ENCODE data around the gene TINCR. TPM values are rescaled to one million over a fixed set of nuclear protein-coding genes. Genes with fewer than 3 reads are reported as not detected.
"Not testable (repeated sequence)": the region's sequence is repeated elsewhere in the genome, so short reads cannot be mapped to it uniquely, and the experiment has no call there.

Gene TINCR
- total RNA-seq, result 3.7 TPM

DNA sequence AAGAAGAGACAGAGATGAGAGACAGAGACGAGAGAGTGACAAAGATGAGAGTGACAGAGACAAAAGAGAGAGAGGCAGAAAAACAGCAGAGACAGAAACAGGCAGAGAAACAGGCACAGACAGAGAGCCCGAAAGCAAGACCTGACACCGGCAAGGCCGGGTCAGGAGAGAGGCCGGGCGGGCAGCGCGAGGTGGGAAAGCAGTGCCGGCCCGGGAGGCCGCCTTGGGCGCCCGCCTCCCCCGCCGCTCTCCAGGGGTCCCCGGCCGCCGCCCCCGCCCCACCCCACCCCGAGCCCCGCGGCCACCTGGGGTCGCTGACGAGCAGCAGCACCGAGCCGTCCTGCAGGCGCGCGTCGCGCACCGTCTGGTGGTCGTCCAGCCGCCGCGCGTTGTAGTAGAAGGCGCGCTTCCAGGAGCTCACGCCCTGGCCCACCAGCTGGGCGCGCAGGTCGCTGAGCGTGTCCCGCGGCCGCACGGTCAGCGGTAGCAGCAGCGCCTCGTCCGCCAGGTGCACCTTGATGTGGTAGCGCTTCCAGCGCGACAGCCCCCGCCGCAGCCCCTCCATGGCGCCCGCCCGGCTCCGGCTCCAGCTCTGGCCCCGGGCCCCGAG is at the start of gene TINCR:
Gene TINCR, minus strand, starts transcription at position 594 of the 610 bp plus-strand sequence.
- no peak for DNase-seq (ENCODE audit: low spot score)
- intact Hi-C loops (cut with DNase I), result no loop called here
- no peak for ATAC-seq

DNA sequence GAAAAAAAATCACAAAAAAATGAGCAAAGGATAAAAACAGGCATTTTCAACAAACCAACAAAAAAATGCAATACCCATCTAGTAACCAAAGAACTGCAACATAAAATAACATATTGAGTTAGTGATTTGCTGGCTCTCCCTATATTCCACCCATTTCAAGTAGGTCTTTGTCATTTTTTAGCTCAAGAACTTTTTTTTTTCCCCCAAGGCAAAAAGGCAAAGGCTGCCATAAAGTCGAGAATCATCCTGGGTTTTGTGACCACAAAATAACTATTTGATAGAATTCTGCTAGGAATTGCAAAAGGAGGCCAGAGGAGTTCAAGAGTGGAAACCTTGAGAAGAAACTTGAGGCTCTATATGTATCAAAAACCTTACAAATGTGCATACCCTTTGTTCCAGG is 49.3 kb upstream of the TINCR start:
- DNase-seq (ENCODE audit: low spot score) (no peak), ATAC-seq (no peak)
- intact Hi-C loops (cut with DNase I), result no loop called here

DNA sequence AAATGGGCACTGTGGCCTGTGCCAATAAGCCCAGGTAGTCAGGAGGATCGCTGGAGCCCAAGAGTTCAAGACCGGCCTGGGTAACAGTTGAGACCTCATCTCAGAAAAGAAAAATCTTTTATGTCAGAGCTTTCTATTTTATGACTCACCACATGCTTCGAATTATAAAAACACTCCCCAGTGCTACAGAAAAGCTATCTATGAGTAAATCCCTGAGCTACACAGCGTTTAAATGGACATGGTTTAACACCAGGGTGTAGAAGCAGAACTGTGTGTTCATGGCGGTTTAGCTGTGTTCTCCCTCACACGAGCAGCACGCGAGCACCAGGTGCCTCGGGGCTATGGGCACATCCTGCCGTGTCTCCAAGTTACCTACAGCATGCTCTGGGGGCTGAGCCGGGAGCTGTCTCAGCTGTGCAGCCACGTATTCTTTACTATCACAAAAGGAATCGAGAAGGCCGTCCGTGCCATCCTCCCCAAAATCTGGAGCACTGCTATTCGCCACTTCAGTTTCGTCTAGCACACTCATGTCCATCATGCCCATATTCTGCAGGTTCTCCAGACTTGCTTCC is 48.1 kb upstream of the TINCR start:
- ATAC-seq, result no peak
- DNase-seq (ENCODE audit: low spot score), result no peak
- intact Hi-C loops (cut with DNase I), result no loop called here

DNA sequence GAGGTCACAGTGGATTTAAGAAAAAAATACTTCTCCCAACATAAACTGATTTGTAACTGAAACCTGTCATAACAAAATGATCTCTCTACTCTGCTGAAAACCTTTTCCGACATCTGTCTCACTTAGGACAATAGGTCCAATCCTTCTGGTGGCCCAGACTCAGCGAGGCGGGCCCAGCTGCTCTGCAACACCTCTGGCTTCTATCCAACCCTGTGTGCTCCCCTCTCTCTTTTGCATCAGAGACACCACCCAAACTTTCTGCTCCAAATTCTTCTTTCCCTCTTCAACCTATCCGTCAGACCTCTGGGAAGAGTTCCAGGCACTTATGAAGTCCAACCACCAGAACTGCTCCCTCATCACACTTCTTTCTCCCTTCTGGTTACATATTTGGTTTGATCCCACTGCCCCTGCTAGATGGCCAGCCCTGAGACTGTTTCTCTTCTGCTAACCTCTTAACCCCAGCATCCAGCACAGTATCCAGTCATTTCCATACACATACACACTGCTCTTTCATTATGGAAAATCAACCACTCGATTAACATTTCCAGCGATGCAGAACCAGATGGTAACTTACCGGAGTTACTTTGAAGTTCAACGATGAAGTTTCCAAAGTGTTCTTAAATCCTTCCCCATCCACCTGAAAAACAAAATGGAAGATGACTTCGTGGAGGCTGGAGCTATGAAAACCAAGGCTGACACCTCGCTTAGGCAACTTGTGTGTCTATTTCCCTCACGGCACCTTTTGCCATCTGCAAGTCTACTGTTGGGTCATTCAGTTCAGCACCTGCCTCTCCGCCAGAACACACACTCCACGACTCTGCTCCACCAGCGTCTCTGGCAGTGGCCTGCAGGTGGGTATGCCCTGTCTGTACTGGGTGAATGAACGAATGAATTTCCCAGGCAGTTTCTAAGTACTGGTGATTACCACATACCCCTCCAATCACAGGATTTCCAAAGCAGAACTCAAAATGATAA is 45.4 kb upstream of the TINCR start:
- ATAC-seq, result no peak
- no peak for DNase-seq (ENCODE audit: low spot score)
- intact Hi-C loops (cut with DNase I), result no loop called here

DNA sequence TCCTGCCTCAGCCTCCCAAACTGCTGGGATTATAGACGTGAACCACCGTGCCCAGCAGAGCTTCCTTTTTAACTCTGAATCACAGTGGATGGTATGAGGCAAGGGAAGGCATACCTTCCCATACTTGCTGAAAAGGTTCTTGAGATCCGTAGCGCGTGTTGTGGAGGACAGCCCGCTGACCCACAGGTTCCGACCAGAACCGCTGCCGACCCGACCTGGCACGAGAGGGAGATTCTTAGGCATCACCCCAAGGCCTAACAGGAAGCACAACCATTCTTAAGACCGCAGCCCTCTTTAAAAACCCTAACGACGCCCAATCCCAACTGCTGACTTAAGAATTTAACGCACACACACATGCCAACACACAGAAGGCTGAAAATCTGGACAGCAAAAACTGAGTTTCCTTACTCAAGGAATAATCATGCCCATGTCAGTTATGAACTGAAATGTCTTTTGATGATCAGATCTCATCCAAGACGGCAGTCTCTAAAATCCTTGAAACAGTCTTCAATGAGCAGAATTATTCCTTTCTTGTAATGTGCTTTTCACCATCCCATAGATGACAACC is 42.2 kb upstream of the TINCR start:
- intact Hi-C loops (cut with DNase I), result no loop called here
- DNase-seq (ENCODE audit: low spot score) (no peak), ATAC-seq (no peak)

DNA sequence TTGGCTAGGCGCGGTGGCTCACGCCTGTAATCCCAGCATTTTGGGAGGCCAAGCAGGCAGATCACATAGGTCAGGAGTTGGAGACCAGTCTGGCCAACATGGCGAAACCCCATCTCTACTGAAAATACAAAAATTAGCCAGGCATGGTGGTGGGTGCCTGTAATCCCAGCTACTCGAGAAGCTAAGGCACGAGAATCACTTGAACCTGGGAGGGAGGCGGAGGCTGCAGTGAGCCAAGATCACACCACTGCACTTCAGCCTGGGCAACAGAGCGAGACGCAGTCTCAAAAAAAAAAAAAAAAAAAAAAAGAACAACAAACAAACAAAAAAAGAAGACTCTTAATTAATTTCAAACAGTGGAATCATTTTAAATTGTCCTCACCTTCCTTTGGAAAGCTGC is 41.0 kb upstream of the TINCR start:
- DNase-seq (ENCODE audit: low spot score); ATAC-seq; intact Hi-C loops (cut with DNase I): not testable (repeated sequence)

DNA sequence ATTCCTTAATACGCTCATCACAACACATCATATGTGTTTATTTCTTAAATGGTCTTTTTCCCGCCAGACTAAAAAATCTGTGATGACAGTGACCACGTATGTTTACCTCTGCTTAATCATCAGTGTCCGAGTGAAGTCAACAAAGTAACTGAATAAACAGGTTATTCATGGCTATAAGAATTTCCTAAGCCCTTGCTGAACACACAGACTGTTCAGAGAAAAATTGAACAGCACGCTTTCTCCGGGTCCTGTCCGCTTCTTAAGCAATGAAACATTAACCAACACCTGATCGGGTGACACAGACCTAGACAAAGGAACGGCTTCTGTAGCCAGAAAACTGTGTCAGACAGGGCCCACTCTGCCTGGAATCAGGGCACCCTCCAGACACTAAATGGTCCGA is 40.5 kb upstream of the TINCR start:
- intact Hi-C loops (cut with DNase I), result no loop called here
- DNase-seq (ENCODE audit: low spot score) (no peak), ATAC-seq (no peak)

DNA sequence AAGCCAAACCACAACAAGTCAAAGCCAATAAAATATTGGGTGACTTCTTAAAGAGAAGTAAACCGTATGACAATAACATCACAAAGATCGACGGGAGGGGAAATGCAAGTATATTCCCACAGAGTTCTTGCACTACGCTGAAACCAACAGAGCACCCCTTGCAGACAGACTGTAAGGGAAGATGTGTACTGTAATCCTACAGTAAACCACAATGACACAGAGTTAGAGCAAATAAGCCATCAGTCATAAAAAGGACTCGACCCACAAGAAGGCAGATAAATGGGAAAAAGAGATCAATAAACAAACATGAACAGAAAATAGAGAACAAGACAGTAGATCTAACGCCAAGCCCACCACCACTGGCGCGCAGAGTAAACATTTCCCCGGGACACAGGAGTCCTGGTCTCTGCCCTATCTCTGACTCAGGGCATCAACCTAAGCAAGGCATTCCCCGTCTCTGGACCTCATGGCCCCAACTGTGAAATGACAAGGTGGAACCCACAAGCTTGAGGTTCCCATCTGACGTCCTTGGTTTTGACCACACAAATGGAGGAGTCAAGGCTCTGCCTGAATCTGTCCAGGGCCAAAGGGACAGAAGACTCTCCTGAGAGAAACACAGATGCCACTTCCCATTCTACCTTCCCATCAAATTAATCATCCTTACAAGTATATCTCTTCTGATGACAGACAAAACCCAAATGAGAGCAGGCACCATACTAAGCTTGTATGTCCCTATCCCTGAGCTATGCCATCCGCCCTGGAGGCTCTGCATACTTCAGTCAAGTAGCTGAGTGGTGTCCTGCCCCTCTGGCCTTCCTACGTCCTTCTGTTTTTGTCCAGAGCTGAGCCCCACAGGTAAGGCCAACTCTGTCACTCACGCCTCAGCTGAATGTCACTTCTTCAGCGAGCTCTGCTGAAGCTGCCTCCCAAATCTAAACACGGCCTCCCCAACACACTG is 39.8 kb upstream of the TINCR start:
- intact Hi-C loops (cut with DNase I), result no loop called here
- DNase-seq (ENCODE audit: low spot score), result no peak
- ATAC-seq, result no peak

DNA sequence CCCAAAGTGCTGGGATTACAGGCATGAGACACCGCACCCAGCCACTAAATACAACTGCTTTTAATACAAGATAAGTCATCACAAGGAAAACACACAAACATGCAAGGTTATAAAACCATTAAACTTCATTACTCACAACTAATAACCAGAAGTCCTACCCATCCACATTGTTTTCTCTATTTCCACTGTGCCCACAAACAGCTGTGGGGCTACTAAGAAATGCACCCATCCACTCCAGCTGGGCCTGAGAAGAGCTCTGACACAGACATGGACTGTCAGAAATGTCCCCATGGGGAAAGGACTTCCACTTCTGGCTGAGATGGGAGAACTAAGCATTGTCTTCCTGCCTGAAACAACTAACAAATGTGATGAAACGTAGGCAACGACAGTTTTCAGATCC is 37.6 kb upstream of the TINCR start:
- DNase-seq (ENCODE audit: low spot score) (no peak), ATAC-seq (no peak)
- intact Hi-C loops (cut with DNase I), result no loop called here

DNA sequence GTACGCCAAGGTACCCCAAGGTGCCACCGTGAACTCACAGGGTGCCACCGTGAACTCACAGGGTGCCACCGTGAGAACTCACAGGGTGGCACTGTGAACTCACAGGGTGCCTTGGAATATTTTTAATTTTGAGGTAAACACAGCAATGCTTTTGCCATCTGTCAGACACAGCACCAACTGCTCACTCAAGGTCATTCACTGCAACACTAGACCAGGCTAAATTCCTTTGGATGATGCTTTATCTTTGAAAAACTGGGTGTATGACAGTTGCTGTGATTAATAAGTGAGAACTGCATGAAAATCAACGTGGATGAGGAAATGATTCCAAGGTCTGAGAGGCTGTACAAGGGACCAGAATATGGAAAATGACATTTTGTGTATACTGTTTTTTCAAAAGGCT is 35.9 kb upstream of the TINCR start:
- DNase-seq (ENCODE audit: low spot score), result no peak
- no peak for ATAC-seq
- intact Hi-C loops (cut with DNase I), result no loop called here

DNA sequence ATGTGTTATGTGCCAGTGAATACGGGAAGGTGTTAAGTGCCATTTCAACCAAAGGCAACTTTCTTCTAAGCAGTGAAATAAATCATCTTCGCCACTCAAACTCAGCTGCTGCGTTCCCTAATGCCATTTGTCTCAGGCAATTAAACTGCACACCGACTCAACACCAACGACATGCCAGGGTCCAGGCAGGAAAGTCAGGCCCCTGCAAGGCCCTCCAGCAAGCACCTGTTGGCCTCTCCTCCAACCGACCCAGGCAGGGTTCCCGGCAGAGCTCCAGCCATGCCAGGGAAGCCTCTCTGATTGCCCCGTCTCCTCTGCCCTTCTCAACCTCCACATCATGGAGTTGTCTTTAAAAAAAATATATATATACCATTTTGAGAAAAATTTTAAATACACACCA is 33.0 kb upstream of the TINCR start:
- no peak for DNase-seq (ENCODE audit: low spot score)
- ATAC-seq, result no peak

DNA sequence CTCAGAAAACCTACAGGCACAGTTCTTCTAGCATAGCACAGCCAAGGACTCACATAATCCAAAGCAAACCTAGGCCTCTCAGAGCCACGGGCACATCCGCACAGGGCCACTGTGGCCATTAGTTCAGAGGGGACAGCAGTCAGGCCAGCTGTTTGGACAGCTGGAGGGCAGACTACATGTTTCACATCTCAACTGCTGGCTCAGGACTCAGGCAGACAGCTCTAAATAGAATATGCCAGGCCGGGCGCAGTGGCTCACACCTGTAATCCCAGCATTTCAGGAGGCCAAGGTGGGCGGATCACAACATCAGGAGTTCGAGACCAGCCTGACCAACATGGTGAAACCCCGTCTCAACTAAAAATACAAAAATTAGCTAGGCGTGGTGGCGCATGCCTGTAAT is 28.0 kb upstream of the TINCR start:
- DNase-seq (ENCODE audit: low spot score) (no peak), ATAC-seq (no peak)
- intact Hi-C loops (cut with DNase I), result no loop called here

More for the DNA sequence above, 33.0 kb upstream of the TINCR start:
- intact Hi-C loops (cut with DNase I), result no loop called here

DNA sequence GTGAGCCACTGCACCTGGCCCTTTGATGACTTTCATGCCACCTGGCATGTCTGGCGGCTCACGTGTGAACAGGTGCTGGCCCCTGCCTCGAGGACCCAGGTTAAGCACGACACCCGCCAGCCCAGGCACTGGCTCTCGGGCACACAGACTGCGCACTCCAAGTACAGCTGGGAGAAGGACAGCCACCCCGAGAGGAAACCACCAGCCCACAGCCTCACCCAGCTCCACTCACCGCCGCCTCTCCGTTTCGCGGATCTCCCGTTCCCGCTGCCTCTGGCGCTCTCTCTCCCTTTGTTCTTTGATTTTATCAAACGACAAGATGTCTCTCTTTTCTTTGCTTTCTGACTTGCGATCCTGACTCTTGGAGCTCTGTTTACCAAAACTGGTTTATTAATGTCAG is 27.4 kb upstream of the TINCR start:
- DNase-seq (ENCODE audit: low spot score), result no peak
- intact Hi-C loops (cut with DNase I), result no loop called here

DNA sequence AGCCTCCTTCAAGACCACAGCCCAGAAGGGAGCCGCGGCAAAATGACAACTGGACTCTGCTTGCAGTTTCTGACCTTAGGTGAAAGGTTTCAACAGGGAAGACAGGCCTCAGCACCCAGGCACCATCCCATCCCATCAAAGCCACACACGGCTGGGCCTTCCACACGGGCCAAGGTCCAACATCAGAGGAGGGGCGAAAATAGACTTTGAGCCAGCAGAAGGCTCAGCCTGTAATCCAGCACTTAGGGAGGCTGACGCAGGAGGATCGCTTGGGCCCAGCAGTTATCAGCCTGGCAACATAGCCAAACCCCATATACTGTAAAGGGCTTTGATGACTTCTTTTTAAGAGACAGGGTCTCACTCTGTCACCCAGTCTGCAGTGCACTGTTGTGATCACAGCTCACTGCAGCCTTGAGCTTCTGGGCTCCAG is 26.8 kb upstream of the TINCR start:
- ATAC-seq (no peak), DNase-seq (ENCODE audit: low spot score) (no peak)
- intact Hi-C loops (cut with DNase I), result no loop called here

More for the DNA sequence above, 27.4 kb upstream of the TINCR start:
- ATAC-seq, result no peak

DNA sequence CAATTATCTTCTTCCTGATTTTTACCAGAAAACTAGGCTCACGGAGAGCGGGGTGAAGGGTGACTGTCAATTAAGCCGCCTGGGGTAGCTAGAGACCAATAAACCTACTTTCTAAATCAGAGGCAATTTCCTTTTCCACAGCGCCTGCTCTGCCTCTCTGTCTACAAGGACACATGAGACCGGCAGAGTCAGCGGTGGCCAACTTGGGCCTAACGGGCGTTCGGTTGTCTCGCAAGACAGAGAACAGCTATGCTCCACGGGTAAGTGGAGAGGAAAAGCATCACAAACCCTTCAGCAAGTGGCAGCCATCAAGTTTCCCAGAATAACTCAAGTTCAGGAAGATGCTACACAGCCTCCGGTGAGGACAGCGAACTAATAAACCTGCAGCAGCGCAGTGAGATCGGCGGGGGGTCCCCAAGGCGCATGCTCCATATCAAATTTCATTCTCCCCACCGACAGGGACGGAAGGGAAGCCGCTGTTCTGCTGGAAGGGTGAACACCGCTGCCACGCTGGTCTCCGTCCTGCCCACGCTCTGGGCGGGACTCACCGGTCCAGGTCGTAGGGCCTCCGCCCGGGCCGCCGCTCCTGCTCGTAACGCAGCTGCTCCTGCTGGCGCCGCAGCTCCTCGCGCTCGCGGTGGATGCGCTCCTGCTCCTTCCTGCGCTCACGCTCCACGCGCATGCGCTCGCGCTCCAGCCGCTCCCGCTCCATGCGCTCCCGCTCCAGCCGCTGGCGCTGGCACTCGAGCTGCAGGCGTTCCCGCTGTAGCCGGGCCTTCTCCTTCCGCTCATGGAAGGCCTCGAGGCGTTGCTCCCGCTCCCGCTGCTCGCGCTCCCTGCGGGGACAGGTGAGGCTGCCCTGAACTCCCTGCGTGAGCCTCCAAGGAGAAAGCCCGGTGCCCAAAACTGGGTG is 25.8 kb upstream of the TINCR start:
- DNase-seq (ENCODE audit: low spot score) (no peak), ATAC-seq (no peak)
- intact Hi-C loops (cut with DNase I), result no loop called here

DNA sequence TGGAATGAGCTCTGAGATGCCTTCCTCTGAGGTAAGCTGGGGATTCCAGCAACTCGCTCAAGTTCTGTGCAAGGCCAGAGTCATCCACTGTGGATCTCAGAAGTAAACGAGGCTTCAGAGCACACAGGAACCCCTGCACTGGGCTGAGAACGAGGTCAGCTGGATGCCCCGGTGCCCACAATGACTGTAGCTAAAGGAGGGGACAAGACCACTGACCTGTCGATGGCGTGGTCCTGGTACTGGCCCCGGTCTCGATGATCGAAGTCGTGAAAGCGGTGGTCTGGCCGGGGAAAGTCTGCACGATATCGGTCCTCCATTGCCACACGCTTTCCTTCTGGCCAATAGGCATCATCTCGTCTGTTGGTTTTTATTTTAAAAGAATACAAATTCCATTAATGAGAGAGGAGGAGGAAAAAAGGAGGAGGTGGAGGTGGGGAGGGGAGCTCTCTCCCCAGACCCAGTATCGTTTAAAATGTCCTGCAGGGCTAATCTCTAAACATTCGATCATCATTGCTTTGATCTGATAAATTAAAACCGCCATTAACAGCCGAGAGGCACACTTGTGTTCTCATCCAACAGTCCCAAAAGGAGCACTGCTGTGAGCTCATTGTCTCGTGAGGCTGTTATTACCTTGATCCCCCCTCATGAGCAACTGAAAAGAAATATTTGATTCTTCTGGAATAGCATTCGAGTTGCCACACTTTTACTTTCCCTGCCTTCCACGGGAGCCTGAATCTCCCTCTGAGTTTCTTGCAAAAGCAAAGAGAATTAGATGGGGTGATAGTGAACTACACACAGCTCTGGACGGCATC is 25.0 kb upstream of the TINCR start:
- ATAC-seq, result no peak
- no peak for DNase-seq (ENCODE audit: low spot score)
- intact Hi-C loops (cut with DNase I), result loop anchor here (1.0 kb wide), 1 partner anchor 44 kb away; no protein-coding TSS in a partner anchor

DNA sequence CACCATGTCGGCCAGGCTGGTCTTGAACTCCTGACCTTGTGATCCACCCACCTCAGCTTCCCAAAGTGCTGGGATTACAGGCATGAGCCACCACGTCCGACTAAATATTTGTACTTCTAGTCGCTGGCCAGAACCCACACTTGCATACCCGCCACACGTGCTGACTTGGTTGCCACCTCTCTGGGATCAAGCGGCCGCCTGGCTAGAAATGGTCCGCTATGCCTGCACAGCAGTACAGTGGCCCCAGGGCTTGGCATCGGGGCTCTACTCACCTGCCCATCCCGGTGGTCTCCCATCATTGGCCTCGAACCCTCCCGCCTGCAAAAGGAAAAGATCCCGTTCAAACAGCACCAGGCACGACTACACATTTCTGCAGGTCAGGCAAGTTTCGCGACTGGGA is 23.7 kb upstream of the TINCR start:
- intact Hi-C loops (cut with DNase I), result no loop called here

More for the DNA sequence above, 23.7 kb upstream of the TINCR start:
- DNase-seq (ENCODE audit: low spot score) (no peak), ATAC-seq (no peak)
